GM23338 (cell line): ENCODE results near the gene GOLM1. TPM values are rescaled to one million over a fixed set of nuclear protein-coding genes. Genes with fewer than 3 reads are reported as not detected.

Source experiments
- ZNF331 ChIP-seq: fragments of 250-450 bp; sonication (Bioruptor Pico); IDR thresholded peaks from 2 replicates; pipeline ENCODE4 v1.5.0; 2020; ENCODE audit warnings: low read depth, mild to moderate bottlenecking, moderate library complexity
- ZNF462 ChIP-seq: fragments of 250-450 bp; sonication (Bioruptor Pico); IDR thresholded peaks from 2 replicates; pipeline ENCODE4 v1.5.0; 2020; ENCODE audit warnings: mild to moderate bottlenecking, moderate library complexity
- polyA plus RNA-seq: library from polyadenylated mRNA; unstranded; fragments of >200 nt; fragmentation: Nextera tagmentation; extraction: Ambion mirVana; gene quantifications from 2 replicates; pipeline ENCODE4 v1.2.1, GENCODE V29; 2016
- small RNA-seq: library from RNA; depleted of rRNA; stranded (forward); fragments of <200 nt; gene quantifications from one replicate; pipeline ENCODE3, GENCODE V24; 2014; ENCODE audit warnings: low replicate concordance
- total RNA-seq: library from RNA; depleted of rRNA; stranded (reverse); fragments of >200 nt; shearing (Covaris generic); gene quantifications from 2 replicates; pipeline ENCODE4 v1.2.3, GENCODE V29; 2014; rRNA removed

GOLM1 gene
- total and polyA plus RNA-seq, 2 experiments from 2014 or later: 58.3 to 92.4 TPM

GRCh38 chr9:85978496-85978895 lies 120.9 kb downstream of the GOLM1 start (continued):
- TF ChIP-seq ZNF462 (no peak), ZNF331 (no peak)

Small RNA genes within 50 kb of the gene (small RNA-seq; reads per million reads assigned to genes)
- not detected for gene AL161447.1

Other genes with a start within 250 kb of the GOLM1 start
- 25.8 and 31.6 TPM in 2 replicates for gene NAA35, start 158.4 kb downstream of the GOLM1 start, total RNA-seq
- 24.4 and 29.2 TPM in 2 replicates for gene NAA35, start 158.4 kb downstream of the GOLM1 start, polyA plus RNA-seq
- gene C9orf153, start 160.1 kb upstream of the GOLM1 start, total RNA-seq: 0.12 TPM in 1 of 2 replicates, not detected in the other
- 0.24 and 0.29 TPM in 2 replicates for gene C9orf153, start 160.1 kb upstream of the GOLM1 start, polyA plus RNA-seq
- gene ISCA1, start 183.0 kb upstream of the GOLM1 start, total RNA-seq: 61.0 and 65.4 TPM in 2 replicates
- 43.7 and 54.9 TPM in 2 replicates for gene ISCA1, start 183.0 kb upstream of the GOLM1 start, polyA plus RNA-seq